ENCODE results near the gene JAK1.

GRCh38 chr1:64920941-64921589, 45.3 kb downstream of the JAK1 start:
- no peak for TF ChIP-seq CTCF (conservative IDR thresholded peaks at IDR 0.05; ENCODE audit: low read depth, low read length)
- TF ChIP-seq EZH2 (IDR thresholded peaks at IDR 0.05; ENCODE audit: low read length, unreplicated experiment), result no peak
- TF ChIP-seq EZH2phosphoT487 (IDR thresholded peaks at IDR 0.05; ENCODE audit: borderline replicate concordance, low read length), result no peak

Measured in PC-3 (cell line).